PFSK-1 (cell line): ENCODE measurements around the gene EPHA3.

Source experiments
- FOXP2 ChIP-seq: optimal IDR thresholded peaks from 2 replicates; pipeline ENCODE3; 2011; ENCODE audit warnings: borderline replicate concordance, control low read depth, inconsistent platforms; ENCODE audit not compliant: insufficient read depth; ENCODE audit errors: extremely low read length, extremely low read depth
- POLR2AphosphoS5 ChIP-seq: IDR thresholded peaks from 2 replicates; pipeline ENCODE4 v1.6.1; 2012; ENCODE audit warnings: low read depth, mild to moderate bottlenecking, control low read depth, low read length, moderate library complexity
- SIN3A ChIP-seq: IDR thresholded peaks from 2 replicates; pipeline ENCODE4 v1.6.1; 2012; ENCODE audit warnings: mild to moderate bottlenecking, low read length, moderate library complexity, borderline replicate concordance; ENCODE audit not compliant: insufficient read depth
- TAF1 ChIP-seq: IDR thresholded peaks from 2 replicates; pipeline ENCODE4 v1.6.1; 2012; ENCODE audit warnings: low read length, control low read depth, borderline replicate concordance; ENCODE audit not compliant: insufficient read depth
- TF ChIP-seq, protein P1 (sequence below), 2 experiments: IDR thresholded peaks; 2 replicates each; pipeline versions ENCODE4 v1.6.1 to v1.8.0; 2011 to 2012; ENCODE audit warnings: low read depth in 2 of 2, low read length in 2 of 2, control low read depth in 1 of 2, inconsistent platforms in 1 of 2, mild to moderate bottlenecking in 1 of 2, moderate library complexity in 1 of 2; ENCODE audit not compliant: insufficient read depth in 1 of 2

The EPHA3 gene

DNA sequence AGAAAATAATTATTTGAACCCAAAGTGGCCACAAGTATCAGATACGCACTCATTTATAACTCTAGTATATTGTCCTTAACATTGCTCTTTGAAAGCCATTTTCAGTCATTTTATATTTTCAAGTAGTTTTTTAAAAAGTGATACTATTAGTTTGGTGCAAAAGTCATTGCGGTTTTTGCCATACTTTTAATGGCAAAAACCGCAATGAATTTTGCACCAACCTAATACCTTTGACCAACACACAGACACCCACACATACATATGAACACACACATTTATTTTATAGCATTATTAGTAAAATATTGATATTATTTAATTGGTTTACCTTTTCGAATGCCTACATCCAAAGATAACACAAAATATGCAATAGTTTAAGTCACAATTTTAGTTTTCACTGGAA lies 154.3 kb downstream of the EPHA3 start:
- TF ChIP-seq SIN3A: no peak
- TF ChIP-seq TAF1: no peak
- TF ChIP-seq, protein P1, sequence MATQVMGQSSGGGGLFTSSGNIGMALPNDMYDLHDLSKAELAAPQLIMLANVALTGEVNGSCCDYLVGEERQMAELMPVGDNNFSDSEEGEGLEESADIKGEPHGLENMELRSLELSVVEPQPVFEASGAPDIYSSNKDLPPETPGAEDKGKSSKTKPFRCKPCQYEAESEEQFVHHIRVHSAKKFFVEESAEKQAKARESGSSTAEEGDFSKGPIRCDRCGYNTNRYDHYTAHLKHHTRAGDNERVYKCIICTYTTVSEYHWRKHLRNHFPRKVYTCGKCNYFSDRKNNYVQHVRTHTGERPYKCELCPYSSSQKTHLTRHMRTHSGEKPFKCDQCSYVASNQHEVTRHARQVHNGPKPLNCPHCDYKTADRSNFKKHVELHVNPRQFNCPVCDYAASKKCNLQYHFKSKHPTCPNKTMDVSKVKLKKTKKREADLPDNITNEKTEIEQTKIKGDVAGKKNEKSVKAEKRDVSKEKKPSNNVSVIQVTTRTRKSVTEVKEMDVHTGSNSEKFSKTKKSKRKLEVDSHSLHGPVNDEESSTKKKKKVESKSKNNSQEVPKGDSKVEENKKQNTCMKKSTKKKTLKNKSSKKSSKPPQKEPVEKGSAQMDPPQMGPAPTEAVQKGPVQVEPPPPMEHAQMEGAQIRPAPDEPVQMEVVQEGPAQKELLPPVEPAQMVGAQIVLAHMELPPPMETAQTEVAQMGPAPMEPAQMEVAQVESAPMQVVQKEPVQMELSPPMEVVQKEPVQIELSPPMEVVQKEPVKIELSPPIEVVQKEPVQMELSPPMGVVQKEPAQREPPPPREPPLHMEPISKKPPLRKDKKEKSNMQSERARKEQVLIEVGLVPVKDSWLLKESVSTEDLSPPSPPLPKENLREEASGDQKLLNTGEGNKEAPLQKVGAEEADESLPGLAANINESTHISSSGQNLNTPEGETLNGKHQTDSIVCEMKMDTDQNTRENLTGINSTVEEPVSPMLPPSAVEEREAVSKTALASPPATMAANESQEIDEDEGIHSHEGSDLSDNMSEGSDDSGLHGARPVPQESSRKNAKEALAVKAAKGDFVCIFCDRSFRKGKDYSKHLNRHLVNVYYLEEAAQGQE (IDR thresholded peaks at IDR 0.05; ENCODE audit: insufficient read depth in 1 of 2, low read depth in 2 of 2, low read length in 2 of 2): no peak
- TF ChIP-seq POLR2AphosphoS5: no peak
- no peak for TF ChIP-seq FOXP2

DNA sequence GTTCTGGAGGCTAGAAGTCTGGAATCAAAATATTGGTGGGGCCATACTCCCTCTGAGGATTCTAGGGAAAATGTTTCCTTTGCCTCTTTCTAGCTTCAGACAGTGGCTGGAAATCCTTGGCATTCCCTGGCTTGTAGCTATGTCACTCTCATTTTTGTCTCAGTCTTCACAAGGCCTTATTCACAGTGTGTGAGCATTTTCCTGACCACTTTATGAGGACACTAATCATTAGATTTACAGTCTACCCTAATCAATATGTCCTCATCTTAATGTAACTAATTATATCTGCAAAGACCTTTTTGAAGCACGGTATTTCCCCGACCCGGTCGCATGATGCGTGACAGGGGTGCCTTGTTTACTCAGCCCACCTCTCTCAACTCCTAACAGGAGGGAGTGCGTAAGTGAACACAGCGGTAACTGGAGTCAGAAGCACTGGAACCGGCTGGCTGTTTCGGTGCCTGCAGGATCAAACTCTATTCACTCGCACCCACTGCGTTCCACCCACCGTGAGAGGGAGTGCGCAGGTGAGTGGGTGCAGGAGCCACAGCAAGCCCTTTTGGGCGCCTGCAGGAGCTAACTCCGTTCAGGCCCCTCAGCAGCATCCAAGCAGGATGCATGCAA lies 155.0 kb downstream of the EPHA3 start:
- TF ChIP-seq POLR2AphosphoS5 (no peak), SIN3A (no peak), FOXP2 (no peak), TAF1 (no peak)
- TF ChIP-seq, protein P1 (IDR thresholded peaks at IDR 0.05; ENCODE audit: insufficient read depth in 1 of 2, low read depth in 2 of 2, low read length in 2 of 2): no peak

DNA sequence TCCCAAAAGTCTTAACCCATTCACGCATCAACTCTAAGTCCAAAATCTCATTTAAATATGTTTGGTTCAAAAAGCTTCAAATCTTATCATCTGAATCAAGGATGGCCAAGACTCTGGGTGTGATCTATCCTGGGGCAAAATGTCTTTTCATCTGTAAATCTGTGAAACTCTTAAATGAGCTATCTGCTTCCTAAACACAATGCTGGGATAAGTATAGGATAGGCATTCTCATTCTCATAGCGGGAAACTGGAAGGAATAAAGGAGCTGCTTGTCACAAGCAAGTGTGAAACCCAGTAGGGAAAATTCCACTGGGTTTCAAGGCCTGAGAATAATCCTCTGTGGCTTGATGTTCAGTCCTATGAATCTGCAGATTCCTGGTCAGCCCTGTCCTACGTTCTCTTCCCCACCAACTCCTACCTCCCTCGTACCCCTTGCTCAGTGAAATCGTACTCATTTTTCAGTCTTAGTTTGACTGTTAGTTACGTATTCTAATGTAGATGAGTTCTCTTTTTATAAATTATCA lies 156.7 kb downstream of the EPHA3 start:
- TF ChIP-seq, protein P1 (IDR thresholded peaks at IDR 0.05; ENCODE audit: insufficient read depth in 1 of 2, low read depth in 2 of 2, low read length in 2 of 2): no peak
- no peak for TF ChIP-seq SIN3A
- TF ChIP-seq TAF1: no peak
- no peak for TF ChIP-seq POLR2AphosphoS5
- TF ChIP-seq FOXP2: no peak

DNA sequence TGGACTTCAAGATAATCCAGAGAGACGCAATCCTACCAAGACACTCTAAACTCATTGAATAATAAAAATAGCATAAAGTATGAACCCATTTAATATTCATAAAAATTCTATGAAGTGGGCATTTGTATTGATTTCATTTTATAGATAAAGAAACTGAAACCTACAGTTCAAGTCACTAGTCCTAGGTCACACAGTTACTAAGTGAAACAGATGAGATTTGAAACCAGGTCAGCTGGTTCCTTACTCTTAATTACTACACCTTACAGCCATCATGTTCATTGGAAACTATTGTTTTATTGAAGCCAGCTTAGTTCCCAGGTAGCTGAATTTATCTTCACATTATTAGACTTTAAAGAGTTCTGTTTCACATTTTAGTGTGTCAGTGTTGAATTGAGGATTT lies 158.7 kb downstream of the EPHA3 start:
- TF ChIP-seq, protein P1 (IDR thresholded peaks at IDR 0.05; ENCODE audit: insufficient read depth in 1 of 2, low read depth in 2 of 2, low read length in 2 of 2): no peak
- TF ChIP-seq POLR2AphosphoS5: no peak

DNA sequence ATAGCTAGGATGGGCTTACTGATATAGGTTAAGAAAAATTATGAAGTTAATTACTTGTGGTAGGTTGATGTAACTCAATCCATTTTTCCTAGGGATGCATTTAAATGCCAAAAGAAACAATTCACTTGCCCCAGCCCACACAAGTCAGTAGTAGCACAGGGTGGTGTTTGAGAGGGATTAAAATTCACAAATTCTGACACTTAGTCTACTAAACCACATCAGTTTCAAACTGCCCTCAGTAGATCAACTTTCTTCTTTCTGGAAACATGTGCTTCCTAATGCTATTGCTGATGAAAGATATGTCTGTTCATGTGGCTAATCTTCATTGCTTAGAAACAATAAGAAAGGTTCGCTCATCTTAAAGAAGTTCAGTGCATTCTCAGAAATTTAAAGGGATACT lies 160.6 kb downstream of the EPHA3 start:
- TF ChIP-seq, protein P1 (IDR thresholded peaks at IDR 0.05; ENCODE audit: insufficient read depth in 1 of 2, low read depth in 2 of 2, low read length in 2 of 2): no peak
- no peak for TF ChIP-seq POLR2AphosphoS5
- no peak for TF ChIP-seq TAF1
- no peak for TF ChIP-seq FOXP2
- TF ChIP-seq SIN3A: no peak
